GM23248 (cell line): ENCODE results near the gene SH2D1B.

Experiments
- EZH2 ChIP-seq: fragments of 200-600 bp; sonication (generic); IDR thresholded peaks from 2 replicates; pipeline ENCODE4 v1.6.1; 2018; ENCODE audit warnings: antibody characterized with exemption, mild to moderate bottlenecking; ENCODE audit not compliant: insufficient read depth, poor library complexity, severe bottlenecking
- EZH2phosphoT487 ChIP-seq: fragments of 200-600 bp; sonication (generic); IDR thresholded peaks from 2 replicates; pipeline ENCODE4 v1.6.1; 2018; ENCODE audit warnings: antibody characterized with exemption, moderate library complexity, mild to moderate bottlenecking, low read depth; ENCODE audit not compliant: insufficient read depth

GRCh38 chr1:162358928-162359327, 53.0 kb downstream of the SH2D1B start:
- TF ChIP-seq EZH2phosphoT487 (no peak), EZH2 (no peak)
